IMR-90 (cell line): Measurements from ENCODE around the gene KLF13. TPM values are rescaled to one million over a fixed set of nuclear protein-coding genes. Genes with fewer than 3 reads are reported as not detected.
A peak's percentile ranks its signal among the peaks of the same experiment; 100 is the strongest.

Source experiments
- ATAC-seq: fragments of 200-7000 bp; cut with Tn5 transposase; 2 replicates; pipeline ENCODE4 v1.9.1; 2020; ENCODE audit warnings: low read depth, mild to moderate bottlenecking, moderate library complexity
- BruUV-seq: library from RNA; stranded (reverse); fragments of 400-500 nt; replicated peaks from 2 replicates; lab custom pipeline; 2021; lab: Mats Ljungman, UMichigan
- CTCF ChIA-PET: fragments of 300-600 bp; formaldehyde crosslinking; extraction: SDS; loops from one replicate; lab custom pipeline; 2021; ENCODE audit warnings: antibody characterized with exemption; lab: Yijun Ruan, JAX
- POLR2A ChIA-PET: fragments of 300-600 bp; sonication (Branson Sonifier 250); formaldehyde crosslinking; loops from one replicate; lab custom pipeline; 2022; ENCODE audit warnings: antibody characterized with exemption; ENCODE audit not compliant: unreplicated experiment; lab: Charles Lee
- DNase-seq: peaks from one replicate; pipeline ENCODE4 v3.0.0; 2013
- H2AFZ ChIP-seq: replicated peaks from 2 replicates; pipeline ENCODE3; 2013; ENCODE audit warnings: low read length, mild to moderate bottlenecking; ENCODE audit not compliant: poor library complexity
- H2AK5ac ChIP-seq: 2 replicates; pipeline ENCODE4 v1.6.1; 2013; ENCODE audit warnings: low read depth, low read length, inconsistent platforms
- H2AK9ac ChIP-seq: replicated peaks from 2 replicates; pipeline ENCODE3; 2013; ENCODE audit warnings: mild to moderate bottlenecking, low read depth, low read length, moderate library complexity; ENCODE audit not compliant: poor library complexity
- H2BK120ac ChIP-seq: 2 replicates; pipeline ENCODE4 v1.6.1; 2013; ENCODE audit warnings: low read depth, low read length, inconsistent platforms
- H2BK15ac ChIP-seq: 3 replicates; pipeline ENCODE4 v1.6.1; 2013; ENCODE audit warnings: low read depth, low read length, inconsistent platforms
- H2BK20ac ChIP-seq: 2 replicates; pipeline ENCODE4 v1.6.1; 2013; ENCODE audit warnings: low read depth, mild to moderate bottlenecking, inconsistent platforms, low read length, moderate library complexity
- H2BK5ac ChIP-seq: 2 replicates; pipeline ENCODE4 v1.6.1; 2013; ENCODE audit warnings: mild to moderate bottlenecking, low read depth, low read length, inconsistent platforms; ENCODE audit not compliant: poor library complexity, severe bottlenecking
- H3K14ac ChIP-seq: replicated peaks from 2 replicates; pipeline ENCODE4 v1.6.1; 2013; ENCODE audit warnings: low read depth, low read length, inconsistent platforms
- H3K18ac ChIP-seq: 2 replicates; pipeline ENCODE4 v1.6.1; 2013; ENCODE audit warnings: low read depth, low read length, control low read depth
- H3K23ac ChIP-seq: 2 replicates; pipeline ENCODE4 v1.6.1; 2013; ENCODE audit warnings: low read depth, low read length, inconsistent platforms
- H3K27ac ChIP-seq: 2 replicates; pipeline ENCODE4 v1.5.1; 2013; ENCODE audit warnings: mild to moderate bottlenecking, control low read depth, low read length; ENCODE audit not compliant: insufficient read depth
- H3K27me3 ChIP-seq: 2 replicates; pipeline ENCODE4 v1.6.1; 2013; ENCODE audit warnings: low read length; ENCODE audit not compliant: control insufficient read depth, insufficient read depth
- H3K36me3 ChIP-seq: 2 replicates; pipeline ENCODE4 v1.6.1; 2013; ENCODE audit warnings: low read length, mixed read lengths; ENCODE audit not compliant: control insufficient read depth, insufficient read depth
- H3K4ac ChIP-seq: 2 replicates; pipeline ENCODE4 v1.6.1; 2013; ENCODE audit warnings: low read depth, low read length, inconsistent platforms
- H3K4me1 ChIP-seq: 2 replicates; pipeline ENCODE4 v1.6.1; 2013; ENCODE audit warnings: low read length, mixed read lengths; ENCODE audit not compliant: control insufficient read depth, insufficient read depth
- H3K4me2 ChIP-seq: 2 replicates; pipeline ENCODE4 v1.6.1; 2013; ENCODE audit warnings: low read depth, mild to moderate bottlenecking, control low read depth, low read length, moderate library complexity
- H3K4me3 ChIP-seq: 2 replicates; pipeline ENCODE4 v1.5.1; 2013; ENCODE audit warnings: low read depth, mild to moderate bottlenecking, control low read depth, low read length, moderate library complexity; ENCODE audit not compliant: insufficient read depth
- H3K56ac ChIP-seq: 2 replicates; pipeline ENCODE4 v1.6.1; 2013; ENCODE audit warnings: low read length, inconsistent platforms; ENCODE audit not compliant: insufficient read depth; ENCODE audit errors: extremely low read depth
- H3K79me1 ChIP-seq, 2 experiments: 2 replicates each; pipeline ENCODE4 v1.6.1; 2013; ENCODE audit warnings: low read length in 2 of 2, inconsistent platforms in 1 of 2, low read depth in 1 of 2
- H3K9ac ChIP-seq: 2 replicates; pipeline ENCODE4 v1.6.1; 2013; ENCODE audit warnings: low read depth, low read length, control low read depth
- H3K9me1 ChIP-seq: 2 replicates; pipeline ENCODE4 v1.6.1; 2013; ENCODE audit warnings: low read length, inconsistent platforms; ENCODE audit not compliant: insufficient read depth
- H3K9me3 ChIP-seq: 2 replicates; pipeline ENCODE4 v1.6.1; 2013; ENCODE audit warnings: low read length; ENCODE audit not compliant: control insufficient read depth, insufficient read depth
- H4K20me1 ChIP-seq: 2 replicates; pipeline ENCODE4 v1.6.1; 2013; ENCODE audit warnings: low read length, inconsistent platforms; ENCODE audit not compliant: insufficient read depth
- H4K5ac ChIP-seq: 2 replicates; pipeline ENCODE4 v1.6.1; 2013; ENCODE audit warnings: mild to moderate bottlenecking, low read depth, low read length, control low read depth
- H4K8ac ChIP-seq, 2 experiments: 2 replicates each; pipeline ENCODE4 v1.6.1; 2013; ENCODE audit warnings: low read depth in 2 of 2, low read length in 2 of 2, control low read depth in 1 of 2, inconsistent platforms in 1 of 2
- H4K91ac ChIP-seq: 2 replicates; pipeline ENCODE4 v1.6.1; 2013; ENCODE audit warnings: low read depth, low read length, inconsistent platforms; ENCODE audit not compliant: insufficient read depth
- NFE2L2 ChIP-seq: fragments of 150-350 bp; IDR thresholded peaks from 2 replicates; pipeline ENCODE4 v1.6.1; 2016; ENCODE audit warnings: low read depth, mild to moderate bottlenecking, low read length
- WGBS, 2 experiments: methylation state at CpG; one replicate each; pipeline versions ENCODE4 v1.1.5 to v1.1.7; 2013; ENCODE audit warnings: missing lambda C conversion rate in 2 of 2; ENCODE audit not compliant: insufficient read length in 1 of 2; ENCODE audit errors: extremely low coverage in 2 of 2; 5-methylcytosine and 5-hydroxymethylcytosine counted together
- dilution Hi-C: fragments of 300-500 bp; cut with HindIII; formaldehyde crosslinking; loops from one replicate; pipeline ENCODE4 v1.14.3; 2018; ENCODE audit warnings: low sequenced_read_pairs; ENCODE audit not compliant: unreplicated experiment
- in situ Hi-C: fragments of 300-500 bp; cut with MboI; formaldehyde crosslinking; loops from 3 replicates; pipeline ENCODE4 v1.14.3; 2019; ENCODE audit warnings: low sequenced_read_pairs, inconsistent platforms, mixed read lengths
- intact Hi-C: fragments of 100-400 bp; cut with micrococcal nuclease; formaldehyde crosslinking; loops from 2 replicates; pipeline ENCODE4 v1.10.0; 2022
- polyA plus RNA-seq, 3 experiments: library from polyadenylated mRNA; depleted of rRNA; stranded (reverse); fragments of >200 nt; gene quantifications; 2 replicates each; pipeline ENCODE4 v1.2.3, GENCODE V29; 2012; ENCODE audit warnings: low replicate concordance in 1 of 3
- total RNA-seq: library from RNA; depleted of rRNA; stranded (reverse); fragments of >200 nt; gene quantifications from 2 replicates; pipeline ENCODE4 v1.2.3, GENCODE V29; 2012
- TF ChIP-seq, protein P1 (sequence below): fragments of 150-350 bp; IDR thresholded peaks from 2 replicates; pipeline ENCODE4 v1.6.1; 2017; ENCODE audit warnings: mild to moderate bottlenecking, antibody characterized with exemption, low read length, low read depth

The KLF13 gene
- total and polyA plus RNA-seq, 2 of the 4 experiments (the other 2 are of a cell fraction), result 9.5 to 10.6 TPM

DNA sequence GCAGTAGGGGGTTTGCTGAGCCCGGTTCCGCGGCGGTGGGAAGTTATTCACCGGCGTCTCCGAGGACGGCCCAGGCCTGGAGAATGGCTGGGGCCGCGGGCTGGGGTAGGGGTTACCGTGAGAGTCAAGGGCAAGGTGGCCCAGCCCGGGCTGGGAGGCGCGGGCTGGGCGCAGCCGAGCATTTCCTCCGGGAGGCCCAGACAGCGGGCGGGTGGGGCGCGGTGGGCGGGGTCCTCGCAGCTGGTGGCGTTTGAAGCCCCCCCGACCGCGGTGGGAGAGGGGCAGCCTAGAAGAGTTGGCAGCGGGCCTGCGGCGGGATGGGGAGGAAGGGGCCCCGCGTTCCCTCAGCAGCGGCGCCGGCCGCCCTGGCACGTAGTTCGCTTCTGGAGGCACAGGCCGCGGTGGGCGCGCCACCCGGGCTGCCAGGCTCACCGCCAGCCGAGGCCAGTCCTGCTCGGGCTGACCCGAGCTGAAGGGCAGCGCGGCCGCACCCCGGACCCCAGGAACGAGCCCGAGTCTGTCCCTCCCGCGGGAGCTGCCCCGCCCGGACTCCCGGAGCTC is 960 bp upstream of the KLF13 start:
- Histone ChIP-seq H3K4ac (peak overlapping the region; percentile 77), H3K56ac (peak overlapping the region; percentile 39; the same call in 1 of the 2 replicates), H3K9me3 (peaks cover 4% of the 10 kb centered on the region), H3K23ac (no peak overlapping the region), H3K36me3 (no peaks in the 10 kb centered on the region), H2AK9ac (peak overlapping the region; percentile 93), H2AK5ac (peak overlapping the region; percentile 37; the same call in 1 of the 2 replicates), H3K27me3 (peaks cover 2% of the 10 kb centered on the region; the same call in 1 of the 2 replicates), H3K14ac (peak overlapping the region; percentile 69), H3K27ac (peak overlapping the region; percentile 92), H2AFZ (peak overlapping the region; percentile 92), H3K4me2 (peak overlapping the region; percentile 54), H3K18ac (peak overlapping the region; percentile 21; the same call in 1 of the 2 replicates), H4K91ac (peak overlapping the region; percentile 24; the same call in 1 of the 2 replicates), H3K9ac (peak overlapping the region; percentile 77), H4K8ac (peak overlapping the region; percentile 58 to 80; a peak in 2 of 4 replicates), H3K9me1 (peaks cover 9% of the 10 kb centered on the region), H4K20me1 (peaks cover 22% of the 10 kb centered on the region), H2BK20ac (no peak overlapping the region), H4K5ac (0 out of 2 replicates have a peak overlapping the region, but pooled peaks have one; percentile 11), H3K4me1 (peaks cover 7% of the 10 kb centered on the region), H2BK15ac (no peak overlapping the region), H2BK5ac (peak overlapping the region; percentile 81), H2BK120ac (no peak overlapping the region), H3K79me1 (peaks cover 17 to 34% of the 10 kb centered on the region in 2 experiments), H3K4me3 (peak overlapping the region; percentile 85)
- peak; percentile 6 for DNase-seq
- CTCF ChIA-PET, result interaction anchor here (0.8 kb wide), 1 partner anchor 109 kb away, joined by 4 read pairs; no protein-coding TSS in a partner anchor
- peak; percentile 0; the same call in 1 of the 2 replicates for ATAC-seq
- intact Hi-C loops, result loop anchor here (1.0 to 10.0 kb wide), 7 partner anchors 65 to 423 kb away; partner anchors contain the start of genes FAN1 and MTMR10
- dilution Hi-C loops, result no loop called here
- TF ChIP-seq NFE2L2, result no peak
- TF ChIP-seq, protein P1, sequence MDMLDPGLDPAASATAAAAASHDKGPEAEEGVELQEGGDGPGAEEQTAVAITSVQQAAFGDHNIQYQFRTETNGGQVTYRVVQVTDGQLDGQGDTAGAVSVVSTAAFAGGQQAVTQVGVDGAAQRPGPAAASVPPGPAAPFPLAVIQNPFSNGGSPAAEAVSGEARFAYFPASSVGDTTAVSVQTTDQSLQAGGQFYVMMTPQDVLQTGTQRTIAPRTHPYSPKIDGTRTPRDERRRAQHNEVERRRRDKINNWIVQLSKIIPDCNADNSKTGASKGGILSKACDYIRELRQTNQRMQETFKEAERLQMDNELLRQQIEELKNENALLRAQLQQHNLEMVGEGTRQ, result no peak
- POLR2A ChIA-PET, result no interaction called here
- no TSS peak for BruUV-seq
- WGBS, 2 experiments, result 1% methylated on average over 14 of the region's 58 CpGs; no CpG with 5 or more reads in 1 of the 2 experiments
- in situ Hi-C loops, result loop anchor here (10.0 kb wide), 1 partner anchor 159 kb away; no protein-coding TSS in a partner anchor
